HCT116 (cell line): ENCODE data around the gene ZNF436.

ENCODE experiments used
- EZH2phosphoT487 ChIP-seq: fragments of 200-600 bp; IDR thresholded peaks from 2 replicates; pipeline ENCODE4 v1.6.1; 2018; ENCODE audit warnings: antibody characterized with exemption, borderline replicate concordance
- JUND ChIP-seq: IDR thresholded peaks from 2 replicates; pipeline ENCODE4 v1.6.1; 2012
- POLR2A ChIP-seq: IDR thresholded peaks from 2 replicates; pipeline ENCODE4 v1.7.0; 2011; ENCODE audit warnings: borderline replicate concordance; ENCODE audit not compliant: insufficient read depth, insufficient read length; ENCODE audit errors: extremely low read depth
- SIN3A ChIP-seq: IDR thresholded peaks from 2 replicates; pipeline ENCODE4 v1.6.1; 2012; ENCODE audit warnings: low read depth
- TF ChIP-seq, protein P1 (sequence below), 3 experiments: fragments of 200-600 bp in 1 of 3; sonication (generic) in 1 of 3; IDR thresholded peaks in 2 of 3; conservative IDR thresholded peaks in 1 of 3; 2 replicates each; pipeline ENCODE4 v1.5.1; 2012 to 2017; ENCODE audit warnings: low read depth in 2 of 3, low read length in 2 of 3, antibody characterized with exemption in 1 of 3, borderline replicate concordance in 1 of 3, control low read depth in 1 of 3, mild to moderate bottlenecking in 1 of 3, mixed read lengths in 1 of 3, mixed run types in 1 of 3, moderate library complexity in 1 of 3; ENCODE audit not compliant: insufficient read depth in 1 of 3

DNA sequence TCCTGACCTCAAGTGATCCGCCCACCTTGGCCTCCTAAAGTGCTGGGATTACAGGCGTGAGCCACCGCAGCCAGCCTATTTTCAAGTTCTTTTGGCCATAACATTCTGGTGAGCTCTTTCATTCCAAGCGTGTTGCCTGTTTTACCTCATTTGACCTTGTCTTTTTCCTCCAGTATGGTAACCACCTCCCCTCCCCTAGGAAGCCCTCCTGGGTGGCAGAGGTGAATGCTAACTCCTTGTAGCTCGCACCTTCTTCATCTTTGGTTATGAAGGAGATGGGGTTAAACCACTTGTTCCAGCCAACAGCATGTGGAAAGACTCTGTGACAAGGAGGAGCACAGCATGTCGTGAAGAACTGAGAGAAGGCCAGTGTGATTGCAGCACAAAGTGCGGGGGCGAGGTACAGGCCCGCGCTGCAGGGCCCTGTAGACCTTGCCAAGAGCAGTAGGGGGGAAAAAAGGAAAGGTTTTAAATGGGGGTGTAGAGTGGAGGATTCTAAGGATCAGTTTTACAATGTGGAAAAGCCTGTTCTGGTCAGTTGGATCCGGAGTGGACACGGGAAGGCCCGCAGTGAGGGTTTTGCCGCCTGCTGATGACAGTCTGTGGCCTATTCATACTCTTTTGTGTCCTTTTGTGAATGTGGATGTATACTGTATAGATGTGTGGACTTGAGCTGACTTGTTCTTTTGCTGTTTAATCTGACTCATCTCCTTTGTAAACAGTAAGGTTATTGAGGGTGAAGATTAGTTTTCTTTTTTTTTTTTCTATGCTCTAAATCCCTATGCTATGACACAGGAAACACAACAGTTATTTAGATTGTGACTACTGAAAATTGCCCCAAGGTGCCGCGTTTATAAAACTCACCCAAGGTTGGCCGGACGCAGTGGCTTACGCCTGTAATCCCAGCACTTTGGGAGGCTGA, 7.5 kb upstream of the ZNF436 start:
- TF ChIP-seq, protein P1, sequence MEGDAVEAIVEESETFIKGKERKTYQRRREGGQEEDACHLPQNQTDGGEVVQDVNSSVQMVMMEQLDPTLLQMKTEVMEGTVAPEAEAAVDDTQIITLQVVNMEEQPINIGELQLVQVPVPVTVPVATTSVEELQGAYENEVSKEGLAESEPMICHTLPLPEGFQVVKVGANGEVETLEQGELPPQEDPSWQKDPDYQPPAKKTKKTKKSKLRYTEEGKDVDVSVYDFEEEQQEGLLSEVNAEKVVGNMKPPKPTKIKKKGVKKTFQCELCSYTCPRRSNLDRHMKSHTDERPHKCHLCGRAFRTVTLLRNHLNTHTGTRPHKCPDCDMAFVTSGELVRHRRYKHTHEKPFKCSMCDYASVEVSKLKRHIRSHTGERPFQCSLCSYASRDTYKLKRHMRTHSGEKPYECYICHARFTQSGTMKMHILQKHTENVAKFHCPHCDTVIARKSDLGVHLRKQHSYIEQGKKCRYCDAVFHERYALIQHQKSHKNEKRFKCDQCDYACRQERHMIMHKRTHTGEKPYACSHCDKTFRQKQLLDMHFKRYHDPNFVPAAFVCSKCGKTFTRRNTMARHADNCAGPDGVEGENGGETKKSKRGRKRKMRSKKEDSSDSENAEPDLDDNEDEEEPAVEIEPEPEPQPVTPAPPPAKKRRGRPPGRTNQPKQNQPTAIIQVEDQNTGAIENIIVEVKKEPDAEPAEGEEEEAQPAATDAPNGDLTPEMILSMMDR (IDR thresholded peaks at IDR 0.05 in 2 of 3, conservative IDR thresholded peaks at IDR 0.05 in 1 of 3; ENCODE audit: borderline replicate concordance in 1 of 3, insufficient read depth in 1 of 3, low read depth in 2 of 3, low read length in 2 of 3) = no peak
- TF ChIP-seq EZH2phosphoT487 (no peak), JUND (no peak), SIN3A (peak; percentile 58; the same call in 1 of the 2 replicates), POLR2A (no peak)
